Stimulated activated CD4-positive, alpha-beta T cell treated with anti-CD3 and anti-CD28 coated beads, TNF-alpha, amount 100 ng/mL, for 24 hours (primary cell): ENCODE measurements around the gene SEPTIN5.

ENCODE experiments used
- DNase-seq, 3 experiments: peaks; one replicate each; pipeline ENCODE4 v3.0.0-alpha.2; 2020; ENCODE audit warnings: low read depth in 3 of 3

The SEPTIN5 gene

GRCh38 chr22:19748991-19749664, 34.8 kb downstream of the SEPTIN5 start:
- DNase-seq = no peak

GRCh38 chr22:19749876-19750275, 35.6 kb downstream of the SEPTIN5 start:
- no peak for DNase-seq

GRCh38 chr22:19750507-19751490, 36.5 kb downstream of the SEPTIN5 start:
- no peak for DNase-seq

- no peak for DNase-seq
Observed at GRCh38 chr22:19751497-19752245, 37.4 kb downstream of the SEPTIN5 start.

GRCh38 chr22:19753090-19753842, 39.0 kb downstream of the SEPTIN5 start:
- no peak for DNase-seq

GRCh38 chr22:19753996-19754700, 39.8 kb downstream of the SEPTIN5 start:
- no peak for DNase-seq

- DNase-seq = no peak
Observed at GRCh38 chr22:19754701-19755144, 40.4 kb downstream of the SEPTIN5 start.

GRCh38 chr22:19755145-19755710, 40.9 kb downstream of the SEPTIN5 start:
- no peak for DNase-seq

- DNase-seq = no peak
Observed at GRCh38 chr22:19755722-19756287, 41.5 kb downstream of the SEPTIN5 start.

- DNase-seq = peak; percentile 28 to 68 (median 34)
Observed at GRCh38 chr22:19756288-19757128, 42.2 kb downstream of the SEPTIN5 start.

- DNase-seq = no peak
Observed at GRCh38 chr22:19757140-19757984, 43.1 kb downstream of the SEPTIN5 start.

GRCh38 chr22:19757985-19758895, 43.9 kb downstream of the SEPTIN5 start:
- DNase-seq = no peak

GRCh38 chr22:19758896-19759426, 44.7 kb downstream of the SEPTIN5 start:
- DNase-seq = no peak

GRCh38 chr22:19759427-19760057, 45.2 kb downstream of the SEPTIN5 start:
- DNase-seq = no peak

- DNase-seq = no peak
Observed at GRCh38 chr22:19760058-19760950, 46.0 kb downstream of the SEPTIN5 start, which contains the start of gene TBX1. Gene TBX1 (plus strand): TSS chr22:19760778. CDS start chr22:19760844, 66 bp downstream.
